GM12874 (cell line): ENCODE data around the gene C1RL.

Source experiments
- TF ChIP-seq, protein P1 (sequence below): IDR thresholded peaks from 2 replicates; pipeline ENCODE4 v1.5.1; 2011; ENCODE audit warnings: low read depth, mild to moderate bottlenecking, control low read depth, low read length, moderate library complexity; ENCODE audit not compliant: insufficient read depth

C1RL gene

DNA sequence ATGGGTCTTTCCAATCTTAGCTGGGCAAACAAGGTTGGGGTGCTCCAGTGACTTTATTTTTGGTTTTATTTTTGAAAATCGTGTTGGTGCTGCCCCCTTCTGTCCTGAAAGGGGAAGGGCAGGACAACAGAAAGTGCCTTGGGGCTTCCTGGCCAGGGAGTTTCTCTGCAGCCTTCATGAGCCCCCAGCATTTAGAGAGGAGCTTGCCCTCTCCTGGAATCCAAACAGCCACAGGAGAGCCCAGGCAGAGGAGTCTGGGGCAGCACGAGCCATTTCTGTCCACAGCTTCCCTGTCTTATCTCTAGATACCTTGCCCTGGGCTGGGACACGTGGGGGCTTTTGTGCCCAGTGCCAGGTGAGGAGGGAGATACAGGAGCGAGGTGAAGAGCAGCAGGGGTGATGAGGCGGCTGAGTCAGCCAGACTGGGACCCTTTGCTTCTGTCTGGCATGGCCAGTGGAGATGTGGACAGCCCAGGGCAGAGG lies 4.4 kb upstream of the C1RL start:
- TF ChIP-seq, protein P1, sequence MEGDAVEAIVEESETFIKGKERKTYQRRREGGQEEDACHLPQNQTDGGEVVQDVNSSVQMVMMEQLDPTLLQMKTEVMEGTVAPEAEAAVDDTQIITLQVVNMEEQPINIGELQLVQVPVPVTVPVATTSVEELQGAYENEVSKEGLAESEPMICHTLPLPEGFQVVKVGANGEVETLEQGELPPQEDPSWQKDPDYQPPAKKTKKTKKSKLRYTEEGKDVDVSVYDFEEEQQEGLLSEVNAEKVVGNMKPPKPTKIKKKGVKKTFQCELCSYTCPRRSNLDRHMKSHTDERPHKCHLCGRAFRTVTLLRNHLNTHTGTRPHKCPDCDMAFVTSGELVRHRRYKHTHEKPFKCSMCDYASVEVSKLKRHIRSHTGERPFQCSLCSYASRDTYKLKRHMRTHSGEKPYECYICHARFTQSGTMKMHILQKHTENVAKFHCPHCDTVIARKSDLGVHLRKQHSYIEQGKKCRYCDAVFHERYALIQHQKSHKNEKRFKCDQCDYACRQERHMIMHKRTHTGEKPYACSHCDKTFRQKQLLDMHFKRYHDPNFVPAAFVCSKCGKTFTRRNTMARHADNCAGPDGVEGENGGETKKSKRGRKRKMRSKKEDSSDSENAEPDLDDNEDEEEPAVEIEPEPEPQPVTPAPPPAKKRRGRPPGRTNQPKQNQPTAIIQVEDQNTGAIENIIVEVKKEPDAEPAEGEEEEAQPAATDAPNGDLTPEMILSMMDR = peak; percentile 80

GRCh38 chr12:7112041-7112440 lies 3.0 kb upstream of the C1RL start:
- TF ChIP-seq, protein P1 = no peak

GRCh38 chr12:7110661-7111060 lies 1.6 kb upstream of the C1RL start:
- TF ChIP-seq, protein P1 = no peak

GRCh38 chr12:7109572-7109920 lies 532 bp upstream of the C1RL start:
- TF ChIP-seq, protein P1 = no peak

DNA sequence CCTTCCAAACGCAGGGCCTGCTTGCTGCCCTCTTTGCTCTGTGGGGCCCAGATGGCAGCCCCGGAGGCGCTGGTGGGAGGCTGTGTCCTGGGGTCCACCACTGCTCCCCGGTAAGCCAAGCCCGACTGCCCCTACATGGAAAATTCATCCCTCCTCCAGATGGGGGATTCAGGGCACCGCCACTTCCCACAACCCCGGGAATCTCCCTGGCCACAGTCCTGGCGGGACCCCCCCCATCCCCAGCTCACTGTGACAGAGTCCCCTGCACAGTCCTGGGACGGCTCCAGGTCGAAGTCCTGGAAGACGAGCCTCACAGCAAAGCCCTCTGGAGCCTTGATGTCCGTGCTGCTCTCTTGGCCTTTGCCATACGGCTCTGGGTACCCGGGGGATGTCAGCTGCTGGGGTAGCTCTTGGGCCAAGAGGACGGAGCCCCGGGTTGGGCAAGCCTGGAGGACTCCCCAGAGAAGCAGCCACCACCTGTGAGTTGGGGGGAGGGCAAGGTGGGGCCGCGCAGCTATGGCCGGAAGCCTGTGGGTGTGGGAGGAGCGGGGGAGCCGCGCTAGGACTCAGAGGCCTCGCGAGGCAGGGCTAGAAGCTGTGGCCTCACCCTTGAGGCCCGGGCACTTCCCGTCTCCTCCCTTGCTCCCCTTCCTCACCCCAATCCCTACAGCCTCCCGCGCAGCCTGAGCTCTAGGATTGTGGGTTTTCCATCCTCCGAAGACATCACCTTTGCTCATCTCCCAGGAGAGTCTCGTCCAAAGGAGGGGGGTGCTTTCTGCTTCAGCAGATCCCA lies 815 bp downstream of the C1RL start:
- TF ChIP-seq, protein P1 = no peak

GRCh38 chr12:7107636-7108002 lies 1.4 kb downstream of the C1RL start:
- TF ChIP-seq, protein P1 = no peak

GRCh38 chr12:7106082-7106481 lies 2.9 kb downstream of the C1RL start:
- TF ChIP-seq, protein P1 = no peak
